OCI-LY3 (cell line): Measurements from ENCODE around the gene OR2T11.

Source experiments
- EZH2phosphoT487 ChIP-seq: fragments of 200-600 bp; shearing (Covaris generic); IDR thresholded peaks from 2 replicates; pipeline ENCODE4 v1.6.1; 2018; ENCODE audit warnings: antibody characterized with exemption, mixed run types, low read depth
- TF ChIP-seq, protein P1 (sequence below): fragments of 200-600, 300-600 bp; sonication (generic); IDR thresholded peaks from 2 replicates; pipeline ENCODE4 v1.5.1; 2014; ENCODE audit warnings: antibody characterized with exemption, low read length, low read depth

DNA sequence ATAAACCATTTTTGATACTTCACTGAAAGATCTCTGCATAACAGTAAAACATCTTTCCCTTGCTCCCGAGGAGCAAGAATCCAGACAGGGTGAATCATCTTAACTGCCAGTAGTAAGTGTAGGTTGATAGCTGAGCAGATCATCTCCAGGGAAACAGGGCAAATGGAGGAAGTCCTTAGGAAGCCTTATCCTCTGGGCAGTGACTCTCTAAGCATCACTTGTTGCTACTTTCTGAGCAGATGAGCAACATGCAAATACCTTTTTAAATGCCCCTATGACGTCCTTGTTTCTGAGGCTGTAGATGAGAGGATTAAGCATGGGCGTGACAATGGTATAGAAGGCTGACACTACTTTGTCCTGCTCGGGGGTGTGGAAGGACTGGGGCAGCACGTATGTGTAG, 8.9 kb downstream of the OR2T11 start:
- TF ChIP-seq, protein P1, sequence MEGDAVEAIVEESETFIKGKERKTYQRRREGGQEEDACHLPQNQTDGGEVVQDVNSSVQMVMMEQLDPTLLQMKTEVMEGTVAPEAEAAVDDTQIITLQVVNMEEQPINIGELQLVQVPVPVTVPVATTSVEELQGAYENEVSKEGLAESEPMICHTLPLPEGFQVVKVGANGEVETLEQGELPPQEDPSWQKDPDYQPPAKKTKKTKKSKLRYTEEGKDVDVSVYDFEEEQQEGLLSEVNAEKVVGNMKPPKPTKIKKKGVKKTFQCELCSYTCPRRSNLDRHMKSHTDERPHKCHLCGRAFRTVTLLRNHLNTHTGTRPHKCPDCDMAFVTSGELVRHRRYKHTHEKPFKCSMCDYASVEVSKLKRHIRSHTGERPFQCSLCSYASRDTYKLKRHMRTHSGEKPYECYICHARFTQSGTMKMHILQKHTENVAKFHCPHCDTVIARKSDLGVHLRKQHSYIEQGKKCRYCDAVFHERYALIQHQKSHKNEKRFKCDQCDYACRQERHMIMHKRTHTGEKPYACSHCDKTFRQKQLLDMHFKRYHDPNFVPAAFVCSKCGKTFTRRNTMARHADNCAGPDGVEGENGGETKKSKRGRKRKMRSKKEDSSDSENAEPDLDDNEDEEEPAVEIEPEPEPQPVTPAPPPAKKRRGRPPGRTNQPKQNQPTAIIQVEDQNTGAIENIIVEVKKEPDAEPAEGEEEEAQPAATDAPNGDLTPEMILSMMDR: no peak
- TF ChIP-seq EZH2phosphoT487: no peak
